ENCODE measurements around the gene ALDH1A3. TPM values are rescaled to one million over a fixed set of nuclear protein-coding genes. Genes with fewer than 3 reads are reported as not detected.

ALDH1A3 gene
- total and polyA plus RNA-seq, 2 donors (not counting 1 experiment from before 2014, with no cell fraction given) = not detected

DNA sequence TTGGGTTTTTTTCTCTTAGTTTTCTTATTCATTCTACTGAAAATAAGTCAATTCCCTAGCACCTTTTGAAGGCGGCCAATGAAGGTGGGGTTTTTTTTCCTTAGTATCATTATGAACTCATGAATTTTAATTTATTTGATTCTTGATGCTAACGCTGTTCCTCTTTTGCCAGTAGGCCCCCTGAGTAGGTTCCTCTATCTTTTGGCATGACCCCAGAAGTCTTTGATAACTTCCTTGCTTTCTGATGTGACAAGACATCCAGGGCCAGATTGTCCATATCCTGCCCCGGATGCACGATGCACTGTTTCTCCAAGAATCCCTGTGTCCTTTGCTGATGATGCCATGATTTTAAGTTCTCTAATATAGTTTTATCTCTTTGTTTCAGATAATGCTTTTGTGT lies 60.2 kb downstream of the ALDH1A3 start:
- intact Hi-C loops (cut with micrococcal nuclease) = loop anchor here (2.0 to 5.0 kb wide), 2 partner anchors 13 to 38 kb away; no protein-coding TSS in a partner anchor
- Histone ChIP-seq H3K9ac (ENCODE audit: low read length) (no peak overlapping the region), H4K20me1 (ENCODE audit: control insufficient read depth, insufficient read depth, low read length, poor library complexity, severe bottlenecking) (peaks cover 12% of the 10 kb centered on the region), H3K79me2 (ENCODE audit: control insufficient read depth, insufficient read depth, low read length) (peaks cover 35% of the 10 kb centered on the region), H3K4me3 (ENCODE audit: control extremely low read depth in 1 of 5, extremely low read depth in 1 of 5, insufficient read depth in 1 of 5, low read depth in 2 of 5, low read length in 4 of 5) (no peak overlapping the region), H3K27ac (ENCODE audit: low read length in 2 of 2) (no peak overlapping the region), H2AFZ (ENCODE audit: insufficient read depth, low read depth, low read length, poor library complexity, severe bottlenecking) (no peak overlapping the region), H3K4me1 (ENCODE audit: control insufficient read depth in 2 of 2, insufficient read depth in 2 of 2, low read length in 2 of 2) (peaks cover 27 to 45% of the 10 kb centered on the region in 2 donors), H3K36me3 (replicated peaks in 1 of 2; ENCODE audit: control extremely low read depth in 1 of 2, control insufficient read depth in 1 of 2, extremely low read depth in 1 of 2, insufficient read depth in 2 of 2, low read length in 1 of 2) (no peaks in the 10 kb centered on the region), H3K27me3 (replicated peaks in 1 of 4; ENCODE audit: control extremely low read depth in 1 of 4, control insufficient read depth in 3 of 4, insufficient read depth in 4 of 4, low read length in 3 of 4) (no peaks in the 10 kb centered on the region), H3K4me2 (replicated peaks; ENCODE audit: low read depth, low read length, poor library complexity, severe bottlenecking) (no peak overlapping the region), H3K9me3 (ENCODE audit: control extremely low read depth in 1 of 3, control insufficient read depth in 2 of 3, insufficient read depth in 1 of 3, low read length in 2 of 3) (no peaks in the 10 kb centered on the region)
- no peak for DNase-seq
- ChIA-PET CTCF (interaction anchor here (1.2 to 1.6 kb wide), 2 partner anchors 67 to 69 kb away, joined by 6 to 10 read pairs; no protein-coding TSS in a partner anchor), POLR2A (no interaction called here)
- no peak overlapping the region for H3K4me3 Mint-ChIP-seq
- no peaks in the 10 kb centered on the region for H3K9me3 Mint-ChIP-seq (ENCODE audit: insufficient read depth)
- peaks cover 35% of the 10 kb centered on the region for H3K4me1 Mint-ChIP-seq
- H3K27me3 Mint-ChIP-seq = no peaks in the 10 kb centered on the region
- no peak for ATAC-seq (ENCODE audit: low read depth)
- TF ChIP-seq EZH2 (IDR thresholded peaks at IDR 0.05; ENCODE audit: borderline replicate concordance, insufficient read depth, low read depth, low read length, poor library complexity, severe bottlenecking) = no peak
- TF ChIP-seq, protein P1, sequence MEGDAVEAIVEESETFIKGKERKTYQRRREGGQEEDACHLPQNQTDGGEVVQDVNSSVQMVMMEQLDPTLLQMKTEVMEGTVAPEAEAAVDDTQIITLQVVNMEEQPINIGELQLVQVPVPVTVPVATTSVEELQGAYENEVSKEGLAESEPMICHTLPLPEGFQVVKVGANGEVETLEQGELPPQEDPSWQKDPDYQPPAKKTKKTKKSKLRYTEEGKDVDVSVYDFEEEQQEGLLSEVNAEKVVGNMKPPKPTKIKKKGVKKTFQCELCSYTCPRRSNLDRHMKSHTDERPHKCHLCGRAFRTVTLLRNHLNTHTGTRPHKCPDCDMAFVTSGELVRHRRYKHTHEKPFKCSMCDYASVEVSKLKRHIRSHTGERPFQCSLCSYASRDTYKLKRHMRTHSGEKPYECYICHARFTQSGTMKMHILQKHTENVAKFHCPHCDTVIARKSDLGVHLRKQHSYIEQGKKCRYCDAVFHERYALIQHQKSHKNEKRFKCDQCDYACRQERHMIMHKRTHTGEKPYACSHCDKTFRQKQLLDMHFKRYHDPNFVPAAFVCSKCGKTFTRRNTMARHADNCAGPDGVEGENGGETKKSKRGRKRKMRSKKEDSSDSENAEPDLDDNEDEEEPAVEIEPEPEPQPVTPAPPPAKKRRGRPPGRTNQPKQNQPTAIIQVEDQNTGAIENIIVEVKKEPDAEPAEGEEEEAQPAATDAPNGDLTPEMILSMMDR (IDR thresholded peaks at IDR 0.05) = no peak
- no peak overlapping the region for H3K27ac Mint-ChIP-seq
- WGBS (ENCODE audit: insufficient coverage) = 0% methylated on average over 1 of the region's 4 CpGs

DNA sequence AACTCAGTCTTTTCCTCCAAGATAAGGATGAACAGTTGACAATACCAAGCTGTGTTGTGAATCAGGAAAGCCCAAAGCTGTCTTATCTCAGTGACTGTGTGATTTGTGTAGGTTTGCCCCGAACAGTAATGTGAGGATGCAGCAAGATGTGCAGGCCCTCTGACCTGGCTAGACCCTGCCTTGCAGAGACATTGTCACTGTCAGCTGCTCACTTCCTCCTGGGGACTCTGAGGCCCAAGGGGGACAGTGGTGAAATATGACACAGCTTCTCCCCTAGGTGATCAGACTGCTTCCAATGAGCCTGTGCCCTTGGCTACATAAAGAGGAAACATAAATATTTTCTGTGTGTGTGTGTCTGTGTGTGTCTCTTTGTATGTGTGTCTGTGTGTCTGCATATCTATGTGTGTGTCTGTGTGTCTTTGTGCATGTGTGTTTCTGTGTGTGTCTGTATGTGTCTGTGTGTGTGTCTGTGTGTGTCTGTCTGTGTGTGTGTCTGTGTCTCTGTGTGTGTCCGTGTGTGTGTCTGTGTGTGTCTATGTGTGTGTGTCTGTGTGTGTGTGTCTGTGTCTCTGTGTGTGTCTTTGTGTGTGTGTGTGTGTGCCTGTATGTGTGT lies 61.2 kb downstream of the ALDH1A3 start:
- H3K36me3 ChIP-seq (replicated peaks in 1 of 2; ENCODE audit: control extremely low read depth in 1 of 2, control insufficient read depth in 1 of 2, extremely low read depth in 1 of 2, insufficient read depth in 2 of 2, low read length in 1 of 2) = no peaks in the 10 kb centered on the region
- CTCF ChIA-PET = interaction anchor here (0.9 to 1.8 kb wide), 5 partner anchors 20 to 318 kb away, joined by 3 to 10 read pairs (median 6); no protein-coding TSS in a partner anchor

More for the DNA sequence above, 61.2 kb downstream of the ALDH1A3 start:
- H3K27me3 ChIP-seq (replicated peaks in 1 of 4; ENCODE audit: control extremely low read depth in 1 of 4, control insufficient read depth in 3 of 4, insufficient read depth in 4 of 4, low read length in 3 of 4) = no peaks in the 10 kb centered on the region
- H3K27ac ChIP-seq (ENCODE audit: low read length in 2 of 2) = peak overlapping the region; percentile 8 to 13
- peaks cover 28% of the 10 kb centered on the region for H3K79me2 ChIP-seq (ENCODE audit: control insufficient read depth, insufficient read depth, low read length)
- H3K9me3 ChIP-seq (ENCODE audit: control extremely low read depth in 1 of 3, control insufficient read depth in 2 of 3, insufficient read depth in 1 of 3, low read length in 2 of 3) = no peaks in the 10 kb centered on the region
- peaks cover 26% of the 10 kb centered on the region for H3K4me1 Mint-ChIP-seq
- no peak overlapping the region for H2AFZ ChIP-seq (ENCODE audit: insufficient read depth, low read depth, low read length, poor library complexity, severe bottlenecking)
- no peaks in the 10 kb centered on the region for H3K27me3 Mint-ChIP-seq
- ATAC-seq (ENCODE audit: low read depth) (peak; percentile 89), DNase-seq (peak; percentile 48)
- TF ChIP-seq EZH2 (IDR thresholded peaks at IDR 0.05; ENCODE audit: borderline replicate concordance, insufficient read depth, low read depth, low read length, poor library complexity, severe bottlenecking) = no peak
- TF ChIP-seq, protein P1 (IDR thresholded peaks at IDR 0.05) = no peak
- no peak overlapping the region for H3K4me3 Mint-ChIP-seq
- intact Hi-C loops (cut with micrococcal nuclease) = loop anchor here (2.0 to 5.0 kb wide), 2 partner anchors 14 to 36 kb away; no protein-coding TSS in a partner anchor
- H3K9me3 Mint-ChIP-seq (ENCODE audit: insufficient read depth) = no peaks in the 10 kb centered on the region
- no peak overlapping the region for H3K4me3 ChIP-seq (ENCODE audit: control extremely low read depth in 1 of 5, extremely low read depth in 1 of 5, insufficient read depth in 1 of 5, low read depth in 2 of 5, low read length in 4 of 5)
- POLR2A ChIA-PET = interaction anchor here (1.2 to 1.4 kb wide), 3 partner anchors 11 to 22 kb away, joined by 3 to 6 read pairs (median 4); partner anchors contain the start of gene LRRK1
- H3K9ac ChIP-seq (ENCODE audit: low read length) = no peak overlapping the region
- H3K27ac Mint-ChIP-seq = no peak overlapping the region
- WGBS (ENCODE audit: insufficient coverage) = 92% methylated on average over 2 of the region's 2 CpGs
- peaks cover 5% of the 10 kb centered on the region for H4K20me1 ChIP-seq (ENCODE audit: control insufficient read depth, insufficient read depth, low read length, poor library complexity, severe bottlenecking)
- H3K4me1 ChIP-seq (ENCODE audit: control insufficient read depth in 2 of 2, insufficient read depth in 2 of 2, low read length in 2 of 2) = peaks cover 22 to 39% of the 10 kb centered on the region in 2 donors
- peak overlapping the region; percentile 18 for H3K4me2 ChIP-seq (replicated peaks; ENCODE audit: low read depth, low read length, poor library complexity, severe bottlenecking)

All from B cell (primary cell).